ENCODE measurements around the gene PIGN.

Gene PIGN

GRCh38 chr18:61991201-61991600 is 195.7 kb downstream of the PIGN start:
- H2AFZ ChIP-seq (ENCODE audit: low read depth, low read length), result no peak overlapping the region
- TF ChIP-seq EZH2 (IDR thresholded peaks at IDR 0.05; ENCODE audit: borderline replicate concordance, low read depth, low read length, severe bottlenecking), result no peak
- no peak for TF ChIP-seq CTCF (IDR thresholded peaks at IDR 0.05; ENCODE audit: borderline replicate concordance, extremely low read depth, low read length, poor library complexity, severe bottlenecking)
- DNase-seq, result no peak

More at GRCh38 chr18:61991201-61991600, 195.7 kb downstream of the PIGN start:
- no peak for ATAC-seq (ENCODE audit: insufficient read depth, low read depth)
- H3K9me3 ChIP-seq (ENCODE audit: insufficient read depth, low read length, severe bottlenecking), result no peaks in the 10 kb centered on the region
- H3K27ac ChIP-seq (ENCODE audit: low read length), result no peak overlapping the region
- H3K79me2 ChIP-seq (ENCODE audit: insufficient read depth, low read length), result no peaks in the 10 kb centered on the region
- no peak overlapping the region for H3K4me3 ChIP-seq (ENCODE audit: low read depth in 1 of 2, low read length in 2 of 2)
- H3K27me3 ChIP-seq (ENCODE audit: insufficient read depth, low read length, poor library complexity), result no peaks in the 10 kb centered on the region
- H3K36me3 ChIP-seq (ENCODE audit: insufficient read depth, low read length), result no peaks in the 10 kb centered on the region
- no peaks in the 10 kb centered on the region for H3K4me1 ChIP-seq (ENCODE audit: insufficient read depth, low read length)
- H3K4me2 ChIP-seq (ENCODE audit: insufficient read depth, low read length), result no peak overlapping the region
- no peak overlapping the region for H3K9ac ChIP-seq (ENCODE audit: low read depth, low read length)
- H4K20me1 ChIP-seq (ENCODE audit: insufficient read depth, low read length), result no peaks in the 10 kb centered on the region
